T follicular helper cell (primary cell): Measurements from ENCODE around the gene KRT77.
"Not testable (repeated sequence)": the region's sequence is repeated elsewhere in the genome, so short reads cannot be mapped to it uniquely, and the experiment has no call there.

Experiments used
- DNase-seq: peaks from one replicate; pipeline ENCODE4 v3.0.0-alpha.2; 2020; ENCODE audit warnings: low read depth
- total RNA-seq, 2 experiments: gene quantifications; one replicate each; lab custom pipeline; 2026; lab: John Stamatoyannopoulos, UW

KRT77 gene
- total RNA-seq: 0 reads per million in 2 experiments

GRCh38 chr12:52703424-52703823 lies at the start of gene KRT77:
Gene KRT77, minus strand, starts transcription at chr12:52703524. Its CDS starts 90 bp downstream, at chr12:52703434.
- no peak for DNase-seq

- DNase-seq: no peak
These were observed 49.2 kb upstream of the KRT77 start for GRCh38 chr12:52752516-52752915.

- no peak for DNase-seq
These were observed 48.5 kb upstream of the KRT77 start for GRCh38 chr12:52751795-52752194.

- not testable (repeated sequence) for DNase-seq
These were observed 47.2 kb upstream of the KRT77 start for GRCh38 chr12:52750532-52750931.

- DNase-seq: no peak
These were observed 46.5 kb upstream of the KRT77 start for GRCh38 chr12:52749827-52750226.

- DNase-seq: no peak
These were observed 45.3 kb upstream of the KRT77 start for GRCh38 chr12:52748578-52748977.

GRCh38 chr12:52745554-52745953 lies 42.2 kb upstream of the KRT77 start:
- DNase-seq: no peak

- no peak for DNase-seq
These were observed 41.3 kb upstream of the KRT77 start for GRCh38 chr12:52744493-52745156.

- DNase-seq: no peak
These were observed 39.6 kb upstream of the KRT77 start for GRCh38 chr12:52742822-52743457.

GRCh38 chr12:52742196-52742580 lies 38.9 kb upstream of the KRT77 start:
- DNase-seq: no peak

- peak; percentile 9 for DNase-seq
These were observed 38.3 kb upstream of the KRT77 start for GRCh38 chr12:52741375-52742195.

- DNase-seq: no peak
These were observed 37.3 kb upstream of the KRT77 start for GRCh38 chr12:52740584-52740983.

GRCh38 chr12:52739963-52740362 lies 36.6 kb upstream of the KRT77 start:
- DNase-seq: no peak

- no peak for DNase-seq
These were observed 32.7 kb upstream of the KRT77 start for GRCh38 chr12:52735816-52736632.

- DNase-seq: no peak
These were observed 31.8 kb upstream of the KRT77 start for GRCh38 chr12:52735106-52735505.

GRCh38 chr12:52730793-52731192 lies 27.5 kb upstream of the KRT77 start:
- DNase-seq: no peak

- DNase-seq: no peak
These were observed 27.1 kb upstream of the KRT77 start for GRCh38 chr12:52730383-52730782.

- DNase-seq: no peak
These were observed 25.8 kb upstream of the KRT77 start for GRCh38 chr12:52729147-52729546.

GRCh38 chr12:52728374-52728773 lies 25.1 kb upstream of the KRT77 start:
- DNase-seq: no peak

GRCh38 chr12:52727037-52727436 lies 23.7 kb upstream of the KRT77 start:
- no peak for DNase-seq

GRCh38 chr12:52726451-52726850 lies 23.1 kb upstream of the KRT77 start:
- no peak for DNase-seq

GRCh38 chr12:52724384-52724783 lies 21.1 kb upstream of the KRT77 start:
- DNase-seq: no peak
